Right cardiac atrium (tissue), 5 donors: ENCODE data around the gene BPIFB2. TPM values are rescaled to one million over a fixed set of nuclear protein-coding genes. Genes with fewer than 3 reads are reported as not detected.
"Not testable (repeated sequence)": the region's sequence is repeated elsewhere in the genome, so short reads cannot be mapped to it uniquely, and the experiment has no call there.

Source experiments
- ATAC-seq, 2 donors: fragments of 200-7000 bp; cut with Tn5 transposase; one replicate each; pipeline versions ENCODE4 v1.8.0 to v1.9.1; 2020; ENCODE audit warnings: moderate library complexity in 2 of 2, mild to moderate bottlenecking in 1 of 2
- DNase-seq, 3 donors: peaks; one replicate each; pipeline ENCODE4 v3.0.0-alpha.2; 2020
- H3K27ac ChIP-seq: one replicate; pipeline ENCODE4 v1.5.1; 2013; ENCODE audit warnings: mild to moderate bottlenecking, low read length, control low read depth, moderate library complexity
- H3K27me3 ChIP-seq: one replicate; pipeline ENCODE4 v1.6.1; 2013; ENCODE audit not compliant: control insufficient read depth, insufficient read depth
- H3K4me1 ChIP-seq: one replicate; pipeline ENCODE4 v1.6.1; 2013; ENCODE audit warnings: low read length; ENCODE audit not compliant: control insufficient read depth, insufficient read depth
- H3K4me3 ChIP-seq: one replicate; pipeline ENCODE4 v1.5.1; 2013; ENCODE audit warnings: low read length, control low read depth
- H3K9me3 ChIP-seq: one replicate; pipeline ENCODE4 v1.6.1; 2013; ENCODE audit warnings: low read length; ENCODE audit not compliant: control insufficient read depth
- WGBS: extraction: QIAGEN DNeasy Blood & Tissue Kit; methylation state at CpG from one replicate; pipeline ENCODE4 v1.1.7; 2013; 5-methylcytosine and 5-hydroxymethylcytosine counted together
- intact Hi-C, 4 donors: fragments of 100-400 bp; cut with DNase I; formaldehyde crosslinking; loops; one replicate each; pipeline versions ENCODE4 v1.11.0 to v1.14.0; 2022 to 2023
- polyA plus RNA-seq: library from polyadenylated mRNA; stranded (reverse); fragments of 200-250 nt; gene quantifications from one replicate; pipeline ENCODE4 v1.2.3, GENCODE V29; 2013
- total RNA-seq, 4 donors: library from RNA; stranded (reverse); fragmentation: NEBNext Ultra II Directional; extraction: Animal tissue kit (Norgen Biotek cat#: 25700); gene quantifications; one replicate each; pipeline ENCODE4 v1.2.1, GENCODE V29; 2021
- donor health status: healthy with polysubstance abuse.
- donor health status: DM: no; HTN: yes; CAD: no.
- donor health status: DM: no; HTN: no; CAD: no.
- donor health status: DM: no; HTN: yes; CAD: no; lungs with severe emphysema.
- donor health status: DM: yes; HTN: yes; CAD: no.

BPIFB2 gene
- total and polyA plus RNA-seq, 5 donors, result not detected

DNA sequence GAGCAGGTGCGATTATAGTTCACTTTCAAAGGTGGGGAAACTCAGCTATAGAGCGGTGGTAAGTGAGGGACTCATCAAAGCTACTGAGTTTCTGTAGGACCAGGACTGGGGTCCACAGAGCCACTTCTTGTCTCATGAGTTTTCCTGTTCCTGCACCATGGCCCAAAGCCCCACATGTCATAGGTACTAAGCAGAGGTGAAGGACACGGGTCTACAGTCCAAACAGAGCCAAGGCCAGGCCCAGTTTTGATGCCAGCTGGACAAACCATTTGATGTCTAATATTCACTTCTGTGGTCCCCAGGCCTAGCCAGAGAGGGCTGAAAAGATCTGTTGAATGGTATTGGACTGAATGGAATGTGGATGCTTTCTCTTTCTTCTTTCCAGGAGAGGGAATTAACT is 34.9 kb downstream of the BPIFB2 start:
- ATAC-seq (no peak), DNase-seq (no peak)
- WGBS, result 84% methylated on average over 3 of the region's 3 CpGs
- H3K4me1 ChIP-seq, result no peaks in the 10 kb centered on the region
- H3K27me3 ChIP-seq, result no peaks in the 10 kb centered on the region
- no peak overlapping the region for H3K27ac ChIP-seq
- no peaks in the 10 kb centered on the region for H3K9me3 ChIP-seq
- intact Hi-C loops, result no loop called here
- H3K4me3 ChIP-seq, result no peak overlapping the region

- no peak for ATAC-seq
- H3K27me3 ChIP-seq, result no peaks in the 10 kb centered on the region
- no peak for DNase-seq
- H3K4me3 ChIP-seq, result no peak overlapping the region
- no peaks in the 10 kb centered on the region for H3K9me3 ChIP-seq
- H3K27ac ChIP-seq, result no peak overlapping the region
- no peaks in the 10 kb centered on the region for H3K4me1 ChIP-seq
- intact Hi-C loops, result no loop called here
- 76% methylated on average over 2 of the region's 2 CpGs for WGBS
Observed at GRCh38 chr20:33042983-33043730, 35.7 kb downstream of the BPIFB2 start.

DNA sequence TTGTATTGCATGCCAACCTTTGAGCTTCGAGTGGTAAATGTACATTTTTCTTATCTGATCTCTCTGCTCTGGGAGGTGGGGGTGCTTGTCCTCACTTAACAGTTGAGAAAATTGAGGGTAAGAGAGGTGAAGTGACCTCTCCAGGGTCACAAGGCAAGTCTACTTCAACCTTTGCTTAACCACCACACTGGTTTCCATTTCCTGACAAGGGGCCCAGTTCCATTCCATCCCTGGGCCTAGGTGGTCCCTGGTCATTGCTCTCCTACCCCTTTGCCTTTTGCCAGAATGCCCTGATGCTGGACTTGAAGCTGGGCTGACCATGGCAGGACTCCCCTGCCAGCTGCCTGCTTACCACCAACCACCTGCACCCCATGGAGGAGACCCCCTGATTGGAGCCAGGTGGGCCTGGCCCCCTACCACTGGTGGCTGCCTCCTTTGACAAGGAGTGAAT is 36.3 kb downstream of the BPIFB2 start:
- DNase-seq (no peak), ATAC-seq (no peak)
- Histone ChIP-seq H3K4me3 (no peak overlapping the region), H3K27me3 (no peaks in the 10 kb centered on the region), H3K27ac (no peak overlapping the region), H3K9me3 (no peaks in the 10 kb centered on the region), H3K4me1 (no peaks in the 10 kb centered on the region)
- intact Hi-C loops, result no loop called here
- 44% methylated on average over 1 of the region's 1 CpG for WGBS

- DNase-seq, H3K9me3 ChIP-seq, H3K27me3 ChIP-seq, H3K4me3 ChIP-seq, H3K27ac ChIP-seq, intact Hi-C loops, H3K4me1 ChIP-seq, ATAC-seq: not testable (repeated sequence)
- 75% methylated on average over 15 of the region's 15 CpGs for WGBS
Observed at GRCh38 chr20:33045129-33045721, 37.7 kb downstream of the BPIFB2 start.

DNA sequence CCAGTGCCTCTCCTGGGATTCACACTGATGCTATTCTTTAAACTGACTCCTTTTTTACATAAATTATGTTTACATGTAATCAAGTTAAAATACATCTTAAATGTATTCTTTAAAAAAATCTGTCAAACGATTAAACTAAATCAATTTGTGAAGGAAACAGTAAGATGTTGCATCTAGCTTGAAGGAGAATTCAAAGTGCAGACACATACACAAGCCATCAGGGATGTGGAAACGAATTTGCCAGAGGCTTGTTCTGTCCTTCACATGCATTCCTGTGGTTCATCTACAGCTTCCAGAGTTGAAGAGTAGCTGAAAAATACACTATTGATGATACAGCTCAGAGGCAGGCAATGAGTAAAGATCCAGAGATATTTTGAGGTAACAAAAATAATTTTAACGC is 38.9 kb downstream of the BPIFB2 start:
- H3K9me3 ChIP-seq, result no peaks in the 10 kb centered on the region
- no peaks in the 10 kb centered on the region for H3K27me3 ChIP-seq
- intact Hi-C loops, result no loop called here
- H3K4me1 ChIP-seq, result no peaks in the 10 kb centered on the region
- no peak overlapping the region for H3K4me3 ChIP-seq
- no peak overlapping the region for H3K27ac ChIP-seq
- ATAC-seq, result no peak
- 78% methylated on average over 3 of the region's 3 CpGs for WGBS
- DNase-seq, result no peak

GRCh38 chr20:33051333-33051732 is 43.8 kb downstream of the BPIFB2 start:
- WGBS, result 61% methylated on average over 4 of the region's 4 CpGs
- no peak overlapping the region for H3K27ac ChIP-seq
- ATAC-seq (no peak), DNase-seq (no peak)
- H3K4me3 ChIP-seq, result no peak overlapping the region
- intact Hi-C loops, result no loop called here
- no peaks in the 10 kb centered on the region for H3K27me3 ChIP-seq
- no peaks in the 10 kb centered on the region for H3K9me3 ChIP-seq
- H3K4me1 ChIP-seq, result no peaks in the 10 kb centered on the region

- no peak within 1 kb of the TSS for H3K27ac ChIP-seq
- H3K4me1 ChIP-seq, result no peaks in the 10 kb centered on the region
- DNase-seq (no peak), ATAC-seq (no peak)
- no peaks in the 10 kb centered on the region for H3K9me3 ChIP-seq
- 75% methylated on average over 25 of the region's 25 CpGs for WGBS
- intact Hi-C loops, result no loop called here
- no peaks in the 10 kb centered on the region for H3K27me3 ChIP-seq
- H3K4me3 ChIP-seq, result no peak within 1 kb of the TSS
Observed at GRCh38 chr20:33053291-33054106, 46.0 kb downstream of the BPIFB2 start, which contains the start of gene BPIFB3. Gene BPIFB3 (plus strand): TSS chr20:33053903. CDS start chr20:33055436, 1,533 bp downstream.

DNA sequence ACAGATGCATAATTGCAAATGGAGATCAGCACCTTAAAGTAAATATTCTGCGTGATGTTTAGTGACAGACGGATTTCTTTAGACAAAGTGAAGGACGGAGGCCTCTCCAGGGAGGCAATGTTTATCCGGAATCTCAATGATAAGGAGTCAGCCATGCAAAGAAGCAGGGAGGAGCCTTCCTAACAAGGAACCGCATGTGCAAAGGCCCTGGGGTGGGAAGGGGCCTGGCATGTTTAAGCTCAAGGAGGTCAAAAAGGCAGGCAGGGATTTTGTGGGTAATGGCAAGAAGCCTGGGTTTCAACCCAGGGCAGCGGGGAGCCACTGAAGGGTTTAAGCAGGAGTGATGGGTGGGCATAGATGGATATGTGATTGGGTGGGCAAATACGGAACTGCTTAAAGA is 46.9 kb downstream of the BPIFB2 start:
- Histone ChIP-seq H3K4me1 (no peaks in the 10 kb centered on the region), H3K27ac (no peak overlapping the region), H3K4me3 (no peak overlapping the region), H3K27me3 (no peaks in the 10 kb centered on the region), H3K9me3 (no peaks in the 10 kb centered on the region)
- WGBS, result 74% methylated on average over 7 of the region's 7 CpGs
- ATAC-seq (no peak), DNase-seq (no peak)
- intact Hi-C loops, result no loop called here

GRCh38 chr20:33054791-33055190 is 47.3 kb downstream of the BPIFB2 start:
- no peak overlapping the region for H3K27ac ChIP-seq
- ATAC-seq, result no peak

GRCh38 chr20:33059136-33059535 is 51.6 kb downstream of the BPIFB2 start:
- H3K4me1 ChIP-seq, result no peaks in the 10 kb centered on the region
- 69% methylated on average over 7 of the region's 7 CpGs for WGBS
- no peak for ATAC-seq
- no peaks in the 10 kb centered on the region for H3K9me3 ChIP-seq
- intact Hi-C loops, result no loop called here
- no peak overlapping the region for H3K4me3 ChIP-seq
- DNase-seq, result no peak
- no peaks in the 10 kb centered on the region for H3K27me3 ChIP-seq
- H3K27ac ChIP-seq, result no peak overlapping the region

More at GRCh38 chr20:33054791-33055190, 47.3 kb downstream of the BPIFB2 start:
- H3K27me3 ChIP-seq, result no peaks in the 10 kb centered on the region
- no peak for DNase-seq
- no peaks in the 10 kb centered on the region for H3K9me3 ChIP-seq
- WGBS, result 77% methylated on average over 2 of the region's 2 CpGs
- intact Hi-C loops, result no loop called here
- H3K4me1 ChIP-seq, result no peaks in the 10 kb centered on the region
- no peak overlapping the region for H3K4me3 ChIP-seq
